AG04449 (cell line): Measurements from ENCODE around the gene MDC1.

Source experiments
- CTCF ChIA-PET: fragments of 350-600 bp; formaldehyde crosslinking; extraction: SDS; loops from one replicate; lab custom pipeline; 2021; ENCODE audit warnings: antibody characterized with exemption; lab: Yijun Ruan, JAX
- POLR2A ChIA-PET: fragments of 400-600, 350-600 bp; formaldehyde crosslinking; extraction: SDS; loops from one replicate; lab custom pipeline; 2020; ENCODE audit warnings: antibody characterized with exemption, inconsistent platforms; lab: Yijun Ruan, JAX
- DNase-seq: peaks from one replicate; pipeline ENCODE4 v3.0.0-alpha.2; 2010; ENCODE audit warnings: low read depth, low spot score
- H3K4me3 ChIP-seq: 2 replicates; pipeline ENCODE4 v1.5.1; 2011; ENCODE audit warnings: low read depth, mild to moderate bottlenecking, control low read depth, low read length
- TF ChIP-seq, protein P1 (sequence below): IDR thresholded peaks from one replicate; pipeline ENCODE4 v1.5.1; 2011; ENCODE audit warnings: mild to moderate bottlenecking, moderate library complexity, low read length, control low read depth, inconsistent platforms; ENCODE audit not compliant: insufficient read depth; ENCODE audit errors: missing control alignments

Gene MDC1

DNA sequence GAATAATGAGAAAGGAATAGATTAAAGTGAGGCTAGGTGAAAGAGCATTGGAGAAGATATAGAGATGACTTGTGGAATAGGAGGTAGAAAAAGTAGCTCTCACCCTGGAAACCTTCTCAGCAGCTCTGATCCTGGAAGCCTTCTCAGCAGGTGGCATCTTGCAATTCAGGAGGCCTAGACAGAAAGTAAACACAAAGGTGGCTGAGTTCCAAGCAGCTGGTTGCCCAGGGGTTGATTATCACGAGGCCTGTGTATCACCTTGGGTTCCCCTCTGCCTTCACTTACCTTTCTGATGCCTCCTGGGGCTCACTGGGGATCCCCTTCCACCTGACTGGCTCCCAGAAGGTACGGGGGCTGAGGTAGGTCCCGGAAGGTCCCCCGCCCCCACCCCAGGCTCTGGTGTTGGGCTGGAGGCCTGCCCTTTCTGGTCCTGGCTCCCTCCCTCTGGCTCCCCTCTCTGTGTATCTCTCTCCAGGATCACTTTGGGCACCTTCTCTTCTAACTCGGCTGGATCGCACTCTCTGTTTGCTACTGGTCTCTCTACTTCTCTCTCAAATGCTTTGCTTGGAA, 9.7 kb downstream of the MDC1 start:
- H3K4me3 ChIP-seq = no peak overlapping the region

DNA sequence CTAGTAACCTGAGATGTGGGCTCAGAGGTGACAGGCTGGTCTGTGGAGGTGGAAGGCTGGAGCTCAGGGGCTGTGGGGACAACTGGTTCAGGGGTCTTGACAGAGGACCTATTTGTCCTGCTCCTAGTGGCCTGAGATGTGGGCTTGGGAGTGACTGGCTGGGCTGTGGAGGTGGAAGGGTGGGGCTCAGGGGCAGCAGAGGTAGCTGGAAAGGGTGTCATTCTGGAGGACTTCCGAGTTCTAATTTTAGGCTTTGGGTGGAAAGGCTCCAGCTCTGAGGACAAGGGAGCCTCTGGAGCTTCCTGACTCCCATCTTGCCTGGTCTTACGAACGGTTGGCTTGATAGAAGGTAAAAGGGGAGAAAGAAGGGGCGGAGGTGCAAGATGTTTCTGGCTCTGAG, 11.5 kb downstream of the MDC1 start:
- no peak for DNase-seq
- POLR2A ChIA-PET = interaction anchor here (1.2 kb wide), 1 partner anchor 19 kb away, joined by 3 read pairs; no protein-coding TSS in a partner anchor
- no peak overlapping the region for H3K4me3 ChIP-seq
- TF ChIP-seq, protein P1, sequence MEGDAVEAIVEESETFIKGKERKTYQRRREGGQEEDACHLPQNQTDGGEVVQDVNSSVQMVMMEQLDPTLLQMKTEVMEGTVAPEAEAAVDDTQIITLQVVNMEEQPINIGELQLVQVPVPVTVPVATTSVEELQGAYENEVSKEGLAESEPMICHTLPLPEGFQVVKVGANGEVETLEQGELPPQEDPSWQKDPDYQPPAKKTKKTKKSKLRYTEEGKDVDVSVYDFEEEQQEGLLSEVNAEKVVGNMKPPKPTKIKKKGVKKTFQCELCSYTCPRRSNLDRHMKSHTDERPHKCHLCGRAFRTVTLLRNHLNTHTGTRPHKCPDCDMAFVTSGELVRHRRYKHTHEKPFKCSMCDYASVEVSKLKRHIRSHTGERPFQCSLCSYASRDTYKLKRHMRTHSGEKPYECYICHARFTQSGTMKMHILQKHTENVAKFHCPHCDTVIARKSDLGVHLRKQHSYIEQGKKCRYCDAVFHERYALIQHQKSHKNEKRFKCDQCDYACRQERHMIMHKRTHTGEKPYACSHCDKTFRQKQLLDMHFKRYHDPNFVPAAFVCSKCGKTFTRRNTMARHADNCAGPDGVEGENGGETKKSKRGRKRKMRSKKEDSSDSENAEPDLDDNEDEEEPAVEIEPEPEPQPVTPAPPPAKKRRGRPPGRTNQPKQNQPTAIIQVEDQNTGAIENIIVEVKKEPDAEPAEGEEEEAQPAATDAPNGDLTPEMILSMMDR = no peak
- CTCF ChIA-PET = interaction anchor here (0.6 to 1.2 kb wide), 2 partner anchors 17 to 30 kb away, joined by 3 read pairs; no protein-coding TSS in a partner anchor

More for the DNA sequence above, 9.7 kb downstream of the MDC1 start:
- ChIA-PET POLR2A (no interaction called here), CTCF (interaction anchor here (0.7 to 0.9 kb wide), 2 partner anchors 10 to 372 kb away, joined by 3 read pairs; partner anchors contain the start of gene MDC1)
- TF ChIP-seq, protein P1 = no peak
- no peak for DNase-seq

GRCh38 chr6:30703821-30704220, 13.3 kb downstream of the MDC1 start:
- ChIA-PET CTCF (interaction anchor here (1.3 to 1.5 kb wide), 2 partner anchors 25 kb away, joined by 5 to 6 read pairs; no protein-coding TSS in a partner anchor), POLR2A (interaction anchor here (1.2 kb wide), 1 partner anchor 20 kb away, joined by 3 read pairs; no protein-coding TSS in a partner anchor)
- no peak overlapping the region for H3K4me3 ChIP-seq
- no peak for DNase-seq
- TF ChIP-seq, protein P1 = no peak

GRCh38 chr6:30703011-30703410, 14.1 kb downstream of the MDC1 start:
- DNase-seq = no peak
- ChIA-PET POLR2A (interaction anchor here (1.2 kb wide), 1 partner anchor 19 kb away, joined by 3 read pairs; no protein-coding TSS in a partner anchor), CTCF (interaction anchor here (1.5 kb wide), 1 partner anchor 24 kb away, joined by 5 read pairs; no protein-coding TSS in a partner anchor)
- no peak overlapping the region for H3K4me3 ChIP-seq
- TF ChIP-seq, protein P1 = no peak

DNA sequence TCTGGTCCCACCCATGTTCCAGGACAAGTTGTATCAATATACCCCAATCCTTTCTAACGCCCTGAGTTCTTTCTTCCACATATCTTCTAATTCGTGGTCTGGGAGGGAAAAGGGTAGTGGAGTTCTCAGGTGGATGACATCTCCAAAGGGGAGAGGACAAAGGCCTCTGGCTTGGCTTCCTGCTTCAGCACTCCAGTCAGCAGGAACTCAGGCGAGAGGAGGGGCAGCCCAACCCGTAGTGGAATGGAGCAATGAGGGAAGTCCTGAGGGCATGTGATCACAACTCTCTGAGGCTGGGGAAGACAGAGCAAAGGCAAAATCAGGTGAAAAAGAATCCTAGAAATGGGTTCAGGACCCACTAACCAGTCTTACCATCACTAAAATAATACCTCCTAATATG, 16.7 kb downstream of the MDC1 start:
- TF ChIP-seq, protein P1 = no peak
- ChIA-PET CTCF (interaction anchor here (1.7 kb wide), 1 partner anchor 13 kb away, joined by 3 read pairs; no protein-coding TSS in a partner anchor), POLR2A (no interaction called here)
- no peak overlapping the region for H3K4me3 ChIP-seq
- DNase-seq = no peak

- POLR2A ChIA-PET = no interaction called here
- TF ChIP-seq, protein P1 = no peak
- DNase-seq = no peak
- no peak overlapping the region for H3K4me3 ChIP-seq
- CTCF ChIA-PET = interaction anchor here (1.3 to 1.5 kb wide), 2 partner anchors 22 to 26 kb away, joined by 3 to 8 read pairs; no protein-coding TSS in a partner anchor
Measured at GRCh38 chr6:30696432-30696831, 20.6 kb downstream of the MDC1 start.
